Endothelial cell of umbilical vein (primary cell): Measurements from ENCODE around the gene DGAT2. TPM values are rescaled to one million over a fixed set of nuclear protein-coding genes. Genes with fewer than 3 reads are reported as not detected.

Experiments
- BruUV-seq: library from RNA; stranded (reverse); fragments of 400-500 nt; replicated peaks from 2 replicates; lab custom pipeline; 2021; lab: Mats Ljungman, UMichigan
- CTCF ChIA-PET: fragments of 300-600, 350-600 bp; sonication (Branson Sonifier 250); formaldehyde crosslinking; loops from one replicate; lab custom pipeline; 2021; ENCODE audit warnings: antibody characterized with exemption, inconsistent platforms; lab: Charles Lee
- POLR2A ChIA-PET: fragments of 300-600, 350-600 bp; sonication (Branson Sonifier 250); formaldehyde crosslinking; loops from one replicate; lab custom pipeline; 2021; ENCODE audit warnings: antibody characterized with exemption, inconsistent platforms; lab: Charles Lee
- DNase-seq: peaks from one replicate; pipeline ENCODE4 v3.0.0-alpha.2; 2011; ENCODE audit warnings: low read depth, low spot score
- FAIRE-seq: peaks from 2 replicates; lab custom pipeline; 2011; peaks lifted over from hg19 to GRCh38; lab: Jason Lieb, UNC
- H2AFZ ChIP-seq: 2 replicates; pipeline ENCODE4 v1.6.0; 2012; ENCODE audit warnings: low read depth, low read length, control low read depth, inconsistent platforms
- H3K27ac ChIP-seq: 2 replicates; pipeline ENCODE4 v1.5.1; 2011; ENCODE audit warnings: low read depth, mild to moderate bottlenecking, control low read depth, low read length, moderate library complexity; ENCODE audit not compliant: insufficient read depth
- H3K27me3 ChIP-seq, 2 experiments: 2 replicates each; pipeline versions ENCODE4 v1.6.0 to v1.6.1; 2011; ENCODE audit warnings: low read length in 2 of 2, mixed read lengths in 1 of 2; ENCODE audit not compliant: control insufficient read depth in 2 of 2, insufficient read depth in 2 of 2
- H3K36me3 ChIP-seq, 2 experiments: 2 replicates in 1 of 2; 3 replicates in 1 of 2; pipeline ENCODE4 v1.5.1; 2011; ENCODE audit warnings: low read length in 2 of 2, mild to moderate bottlenecking in 1 of 2, moderate library complexity in 1 of 2; ENCODE audit not compliant: control insufficient read depth in 2 of 2, insufficient read depth in 2 of 2; ENCODE audit errors: extremely low read depth in 1 of 2
- H3K4me1 ChIP-seq: 3 replicates; pipeline ENCODE4 v1.5.1; 2011; ENCODE audit warnings: mild to moderate bottlenecking, low read length; ENCODE audit not compliant: control insufficient read depth, insufficient read depth; ENCODE audit errors: extremely low read depth
- H3K4me2 ChIP-seq: 2 replicates; pipeline ENCODE4 v1.6.1; 2011; ENCODE audit warnings: low read length, control low read depth, mixed read lengths; ENCODE audit not compliant: insufficient read depth
- H3K4me3 ChIP-seq, 3 experiments: fragments of 200-600 bp in 1 of 3; sonication (generic), shearing (Covaris generic) in 1 of 3; replicated peaks in 1 of 3; 2 replicates each; pipeline ENCODE4 v1.5.1; 2011 to 2016; ENCODE audit warnings: control low read depth in 3 of 3, low read length in 3 of 3, mild to moderate bottlenecking in 2 of 3, inconsistent platforms in 1 of 3, low read depth in 1 of 3, moderate library complexity in 1 of 3; ENCODE audit not compliant: insufficient read depth in 1 of 3
- H3K79me2 ChIP-seq: 2 replicates; pipeline ENCODE4 v1.6.0; 2012; ENCODE audit warnings: low read length, inconsistent platforms; ENCODE audit not compliant: control insufficient read depth, insufficient read depth
- H3K9ac ChIP-seq: replicated peaks from 2 replicates; pipeline ENCODE3; 2011; ENCODE audit warnings: low read length, control low read depth; ENCODE audit not compliant: insufficient read depth; ENCODE audit errors: extremely low read depth
- H3K9me1 ChIP-seq: replicated peaks from 3 replicates; pipeline ENCODE4 v1.6.0; 2011; ENCODE audit warnings: mild to moderate bottlenecking, low read length; ENCODE audit not compliant: control insufficient read depth, insufficient read depth; ENCODE audit errors: extremely low read depth
- H3K9me3 ChIP-seq: replicated peaks from 2 replicates; pipeline ENCODE4 v1.5.1; 2012; ENCODE audit warnings: low read length, inconsistent platforms; ENCODE audit not compliant: control insufficient read depth, insufficient read depth
- H4K20me1 ChIP-seq: replicated peaks from 2 replicates; pipeline ENCODE3; 2011; ENCODE audit warnings: mild to moderate bottlenecking, low read length; ENCODE audit not compliant: control insufficient read depth, insufficient read depth; ENCODE audit errors: extremely low read depth
- EZH2 ChIP-seq: IDR thresholded peaks from 2 replicates; pipeline ENCODE4 v1.6.1; 2012; ENCODE audit warnings: borderline replicate concordance, low read depth, mild to moderate bottlenecking, moderate library complexity, low read length, inconsistent platforms; ENCODE audit not compliant: severe bottlenecking
- FOS ChIP-seq: IDR thresholded peaks from 2 replicates; pipeline ENCODE4 v1.6.1; 2011; ENCODE audit warnings: mild to moderate bottlenecking, low read length, moderate library complexity, borderline replicate concordance; ENCODE audit not compliant: insufficient read depth
- GATA2 ChIP-seq: IDR thresholded peaks from 2 replicates; pipeline ENCODE4 v1.7.0; 2011; ENCODE audit warnings: low read depth, mild to moderate bottlenecking, moderate library complexity, mixed read lengths, low read length; ENCODE audit not compliant: insufficient read length, insufficient read depth
- JUN ChIP-seq: IDR thresholded peaks from 2 replicates; pipeline ENCODE4 v1.6.1; 2011; ENCODE audit warnings: borderline replicate concordance, low read depth; ENCODE audit not compliant: insufficient read length, insufficient read depth
- MYC ChIP-seq: IDR thresholded peaks from one replicate; pipeline ENCODE4 v1.6.1; 2011; ENCODE audit warnings: mild to moderate bottlenecking, low read depth, low read length
- POLR2A ChIP-seq: IDR thresholded peaks from 2 replicates; pipeline ENCODE4 v1.6.1; 2012; ENCODE audit warnings: low read depth, mild to moderate bottlenecking, control low read depth, low read length
- POLR2AphosphoS5 ChIP-seq: IDR thresholded peaks from 2 replicates; pipeline ENCODE4 v1.6.1; 2012; ENCODE audit warnings: low read depth, mild to moderate bottlenecking, control low read depth, low read length, moderate library complexity; ENCODE audit not compliant: insufficient read depth
- dilution Hi-C: fragments of 300-500 bp; cut with MboI; formaldehyde crosslinking; loops from one replicate; pipeline ENCODE4 v1.15.0; 2019; ENCODE audit warnings: low sequenced_read_pairs; ENCODE audit not compliant: extremely low pct_ligation_motif_present
- intact Hi-C: fragments of 100-400 bp; cut with micrococcal nuclease; formaldehyde crosslinking; loops from one replicate; pipeline ENCODE4 v1.10.0; 2022
- polyA plus RNA-seq, 4 experiments: library from polyadenylated mRNA; depleted of rRNA in 3 of 4; stranded (reverse) in 3 of 4; unstranded in 1 of 4; fragments of >200 nt; gene quantifications; 2 replicates each; pipeline versions ENCODE4 v1.2.1 to v1.2.3, GENCODE V29; 2011 to 2012; ENCODE audit warnings: missing spikeins in 1 of 4
- total RNA-seq: library from RNA; stranded (reverse); gene quantifications from 2 replicates; pipeline ENCODE4 v1.2.3, GENCODE V29; 2021
- TF ChIP-seq, protein P1 (sequence below): IDR thresholded peaks from 2 replicates; pipeline ENCODE4 v1.6.1; 2011; ENCODE audit not compliant: insufficient read depth, insufficient read length
- TF ChIP-seq, protein P2 (sequence below), 2 donors: IDR thresholded peaks; 1 replicate in 1 of 2; 2 replicates in 1 of 2; pipeline ENCODE4 v1.5.1; 2011; ENCODE audit warnings: low read length in 2 of 2, mild to moderate bottlenecking in 2 of 2, moderate library complexity in 2 of 2, control low read depth in 1 of 2, inconsistent platforms in 1 of 2, low read depth in 1 of 2; ENCODE audit not compliant: insufficient read depth in 1 of 2; ENCODE audit errors: extremely low read depth in 1 of 2

DGAT2 gene
- total and polyA plus RNA-seq, 2 donors (not counting 3 experiments of a cell fraction or from before 2014, with no cell fraction given) = 0.55 to 0.79 TPM

- DNase-seq (no peak), FAIRE-seq (no peak)
- intact Hi-C loops (loop anchor here (5.0 kb wide), 1 partner anchor 42 kb away; no protein-coding TSS in a partner anchor), dilution Hi-C loops (no loop called here)
- H4K20me1 ChIP-seq = no peaks in the 10 kb centered on the region
- H3K27me3 ChIP-seq = no peaks in the 10 kb centered on the region
- TF ChIP-seq, protein P1, sequence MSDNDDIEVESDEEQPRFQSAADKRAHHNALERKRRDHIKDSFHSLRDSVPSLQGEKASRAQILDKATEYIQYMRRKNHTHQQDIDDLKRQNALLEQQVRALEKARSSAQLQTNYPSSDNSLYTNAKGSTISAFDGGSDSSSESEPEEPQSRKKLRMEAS = no peak
- TF ChIP-seq MYC (no peak), FOS (no peak), POLR2A (no peak), POLR2AphosphoS5 (no peak), GATA2 (no peak), JUN (no peak), EZH2 (no peak)
- TF ChIP-seq, protein P2, sequence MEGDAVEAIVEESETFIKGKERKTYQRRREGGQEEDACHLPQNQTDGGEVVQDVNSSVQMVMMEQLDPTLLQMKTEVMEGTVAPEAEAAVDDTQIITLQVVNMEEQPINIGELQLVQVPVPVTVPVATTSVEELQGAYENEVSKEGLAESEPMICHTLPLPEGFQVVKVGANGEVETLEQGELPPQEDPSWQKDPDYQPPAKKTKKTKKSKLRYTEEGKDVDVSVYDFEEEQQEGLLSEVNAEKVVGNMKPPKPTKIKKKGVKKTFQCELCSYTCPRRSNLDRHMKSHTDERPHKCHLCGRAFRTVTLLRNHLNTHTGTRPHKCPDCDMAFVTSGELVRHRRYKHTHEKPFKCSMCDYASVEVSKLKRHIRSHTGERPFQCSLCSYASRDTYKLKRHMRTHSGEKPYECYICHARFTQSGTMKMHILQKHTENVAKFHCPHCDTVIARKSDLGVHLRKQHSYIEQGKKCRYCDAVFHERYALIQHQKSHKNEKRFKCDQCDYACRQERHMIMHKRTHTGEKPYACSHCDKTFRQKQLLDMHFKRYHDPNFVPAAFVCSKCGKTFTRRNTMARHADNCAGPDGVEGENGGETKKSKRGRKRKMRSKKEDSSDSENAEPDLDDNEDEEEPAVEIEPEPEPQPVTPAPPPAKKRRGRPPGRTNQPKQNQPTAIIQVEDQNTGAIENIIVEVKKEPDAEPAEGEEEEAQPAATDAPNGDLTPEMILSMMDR (IDR thresholded peaks at IDR 0.05; ENCODE audit: extremely low read depth in 1 of 2, insufficient read depth in 1 of 2, low read depth in 1 of 2, low read length in 2 of 2) = no peak
- H3K9me1 ChIP-seq = no peaks in the 10 kb centered on the region
- no peaks in the 10 kb centered on the region for H3K9me3 ChIP-seq
- H3K4me3 ChIP-seq = no peak overlapping the region
- no peak overlapping the region for H3K27ac ChIP-seq
- no TSS peak for BruUV-seq
- H3K79me2 ChIP-seq = no peaks in the 10 kb centered on the region
- no peak overlapping the region for H3K4me2 ChIP-seq
- ChIA-PET POLR2A (no interaction called here), CTCF (interaction anchor here (0.9 to 5.9 kb wide), 4 partner anchors 41 to 342 kb away, joined by 3 to 55 read pairs (median 6); no protein-coding TSS in a partner anchor)
- no peak overlapping the region for H2AFZ ChIP-seq
- H3K4me1 ChIP-seq = peaks cover 18% of the 10 kb centered on the region
- H3K9ac ChIP-seq = no peak overlapping the region
- no peaks in the 10 kb centered on the region for H3K36me3 ChIP-seq
These were observed 41.4 kb downstream of the DGAT2 start for GRCh38 chr11:75809991-75810390.
